HepG2 (cell line): ENCODE measurements around the gene DNALI1. TPM values are rescaled to one million over a fixed set of nuclear protein-coding genes. Genes with fewer than 3 reads are reported as not detected.

Source experiments
- ATAC-seq: fragments of 200-7000 bp; cut with Tn5 transposase; 3 replicates; pipeline ENCODE4 v1.9.1; 2020; ENCODE audit warnings: mild to moderate bottlenecking, moderate library complexity
- BruUV-seq: library from RNA; stranded (reverse); fragments of 400-500 nt; replicated peaks from 2 replicates; lab custom pipeline; 2021; lab: Mats Ljungman, UMichigan
- CTCF ChIA-PET: fragments of 300-600 bp; formaldehyde crosslinking; extraction: SDS; loops from one replicate; lab custom pipeline; 2021; ENCODE audit warnings: low total read pairs, inconsistent platforms, low intra/inter-chr PET ratio; lab: Yijun Ruan, JAX
- POLR2A ChIA-PET: fragments of 350-600 bp; sonication (Branson Sonifier 250); formaldehyde crosslinking; loops from one replicate; lab custom pipeline; 2020; ENCODE audit warnings: antibody characterized with exemption, inconsistent platforms; lab: Yijun Ruan, JAX
- DNase-seq: peaks from one replicate; pipeline ENCODE4 v3.0.0-alpha.2; 2015; ENCODE audit warnings: low spot score
- FAIRE-seq: peaks from 3 replicates; lab custom pipeline; 2011; peaks lifted over from hg19 to GRCh38; lab: Jason Lieb, UNC
- H2AFZ ChIP-seq: one replicate; pipeline ENCODE4 v1.6.1; 2011; ENCODE audit warnings: low read length, inconsistent platforms
- H3K27ac ChIP-seq: fragments of 300-600 bp; 3 replicates; pipeline ENCODE4 v1.8.0; 2011; ENCODE audit warnings: mixed run types, mild to moderate bottlenecking, mixed read lengths, low read length, inconsistent platforms; ENCODE audit not compliant: insufficient read depth; ENCODE audit errors: extremely low read length
- H3K27me3 ChIP-seq, 2 experiments: fragments of 200-600 bp in 1 of 2; 2 replicates in 1 of 2; 3 replicates in 1 of 2; pipeline versions ENCODE4 v1.6.0 to v1.8.0; 2011; ENCODE audit warnings: low read length in 2 of 2, mild to moderate bottlenecking in 2 of 2, moderate library complexity in 2 of 2, inconsistent platforms in 1 of 2; ENCODE audit not compliant: insufficient read depth in 2 of 2, control insufficient read depth in 1 of 2
- H3K36me3 ChIP-seq, 2 experiments: fragments of 200-600 bp in 1 of 2; replicated peaks in 1 of 2; 2 replicates in 1 of 2; 3 replicates in 1 of 2; pipeline versions ENCODE4 v1.5.1 to v1.8.0; 2011; ENCODE audit warnings: low read length in 2 of 2, inconsistent platforms in 1 of 2; ENCODE audit not compliant: insufficient read depth in 2 of 2, control insufficient read depth in 1 of 2
- H3K4me1 ChIP-seq: 2 replicates; pipeline ENCODE4 v1.5.1; 2012; ENCODE audit warnings: low read length, inconsistent platforms; ENCODE audit not compliant: insufficient read depth
- H3K4me2 ChIP-seq: 2 replicates; pipeline ENCODE4 v1.6.0; 2011; ENCODE audit warnings: low read depth, low read length, inconsistent platforms
- H3K4me3 ChIP-seq, 3 experiments: fragments of 200-600 bp in 1 of 3; sonication (generic), shearing (Covaris generic) in 1 of 3; replicated peaks in 1 of 3; 2 replicates each; pipeline ENCODE4 v1.5.1; 2011 to 2016; ENCODE audit warnings: low read length in 3 of 3, inconsistent platforms in 2 of 3, low read depth in 2 of 3, mild to moderate bottlenecking in 2 of 3, control low read depth in 1 of 3, mixed read lengths in 1 of 3; ENCODE audit not compliant: insufficient read depth in 1 of 3
- H3K79me2 ChIP-seq: one replicate; pipeline ENCODE4 v1.6.1; 2011; ENCODE audit warnings: low read length, inconsistent platforms; ENCODE audit not compliant: insufficient read depth
- H3K9ac ChIP-seq: 2 replicates; pipeline ENCODE4 v1.6.0; 2011; ENCODE audit warnings: mild to moderate bottlenecking, low read depth, low read length, inconsistent platforms; ENCODE audit not compliant: insufficient read depth
- H3K9me3 ChIP-seq: 2 replicates; pipeline ENCODE4 v1.5.1; 2012; ENCODE audit warnings: mild to moderate bottlenecking, low read length
- H4K20me1 ChIP-seq: 2 replicates; pipeline ENCODE4 v1.6.0; 2011; ENCODE audit warnings: inconsistent platforms, mild to moderate bottlenecking, low read length, moderate library complexity; ENCODE audit not compliant: insufficient read depth
- ATF3 ChIP-seq: sonication (generic); formaldehyde crosslinking; IDR thresholded peaks from 2 replicates; pipeline ENCODE4 v1.4.0; 2020; ENCODE audit warnings: missing genetic modification reagents
- FOXK1 ChIP-seq: sonication (generic); formaldehyde crosslinking; IDR thresholded peaks from 2 replicates; pipeline ENCODE4 v1.4.0; 2020; ENCODE audit warnings: low read depth, missing genetic modification reagents, borderline replicate concordance
- HMG20B ChIP-seq: conservative IDR thresholded peaks from 2 replicates; pipeline ENCODE4 v1.6.1; 2016; ENCODE audit warnings: missing genetic modification reagents, missing compliant biosample characterization
- HOXD1 ChIP-seq: sonication (generic); formaldehyde crosslinking; IDR thresholded peaks from 2 replicates; pipeline ENCODE4 v1.5.0; 2020; ENCODE audit warnings: missing genetic modification reagents
- MXI1 ChIP-seq: IDR thresholded peaks from 3 replicates; pipeline ENCODE4 v1.6.1; 2012; ENCODE audit warnings: low read depth, low read length, inconsistent platforms, borderline replicate concordance
- NR2C2 ChIP-seq: sonication (generic); formaldehyde crosslinking; IDR thresholded peaks from 2 replicates; pipeline ENCODE4 v1.4.0; 2020; ENCODE audit warnings: missing genetic modification reagents, mild to moderate bottlenecking, moderate library complexity, borderline replicate concordance
- NRL ChIP-seq: sonication (generic); formaldehyde crosslinking; IDR thresholded peaks from 2 replicates; pipeline ENCODE4 v1.5.0; 2020; ENCODE audit warnings: missing genetic modification reagents, mild to moderate bottlenecking, moderate library complexity, borderline replicate concordance
- RBM22 ChIP-seq: fragments of 200-400 bp; formaldehyde crosslinking; optimal IDR thresholded peaks from 2 replicates; pipeline ENCODE3; 2017; ENCODE audit warnings: mild to moderate bottlenecking, low read length, moderate library complexity
- RFX1 ChIP-seq: fragments of 450-650 bp; IDR thresholded peaks from 2 replicates; pipeline ENCODE4 v1.6.1; 2017
- RNF2 ChIP-seq: fragments of 450-650 bp; conservative IDR thresholded peaks from 2 replicates; pipeline ENCODE4 v1.6.1; 2016; ENCODE audit warnings: low read depth
- RORA ChIP-seq: sonication (generic); formaldehyde crosslinking; IDR thresholded peaks from 2 replicates; pipeline ENCODE4 v1.5.0; 2020; ENCODE audit warnings: mild to moderate bottlenecking, missing genetic modification reagents, moderate library complexity
- RXRB ChIP-seq: IDR thresholded peaks from 2 replicates; pipeline ENCODE4 v1.6.1; 2016; ENCODE audit warnings: borderline replicate concordance, missing genetic modification reagents, missing compliant biosample characterization
- SP2 ChIP-seq: sonication (generic); formaldehyde crosslinking; IDR thresholded peaks from 2 replicates; pipeline ENCODE4 v1.5.1; 2020; ENCODE audit warnings: mild to moderate bottlenecking, missing genetic modification reagents
- STAG1 ChIP-seq: sonication (generic); formaldehyde crosslinking; IDR thresholded peaks from 2 replicates; pipeline ENCODE4 v1.4.0; 2020; ENCODE audit warnings: missing genetic modification reagents
- ZNF251 ChIP-seq: sonication (generic); formaldehyde crosslinking; IDR thresholded peaks from 2 replicates; pipeline ENCODE4 v1.9.0; 2021; ENCODE audit warnings: mild to moderate bottlenecking, missing genetic modification reagents
- ZNF282 ChIP-seq: fragments of 450-650 bp; IDR thresholded peaks from 2 replicates; pipeline ENCODE4 v1.6.1; 2018; ENCODE audit not compliant: partially characterized antibody
- ZNF44 ChIP-seq: sonication (generic); formaldehyde crosslinking; IDR thresholded peaks from 2 replicates; pipeline ENCODE4 v1.5.1; 2020; ENCODE audit warnings: mild to moderate bottlenecking, missing genetic modification reagents
- ZNF605 ChIP-seq: sonication (generic); formaldehyde crosslinking; IDR thresholded peaks from 2 replicates; pipeline ENCODE4 v1.8.0; 2022; ENCODE audit warnings: mild to moderate bottlenecking, missing genetic modification reagents
- ZNF639 ChIP-seq: conservative IDR thresholded peaks from 2 replicates; pipeline ENCODE4 v1.6.1; 2018; ENCODE audit warnings: missing genetic modification reagents
- ZNF660 ChIP-seq: sonication (generic); formaldehyde crosslinking; IDR thresholded peaks from 2 replicates; pipeline ENCODE4 v1.5.1; 2020; ENCODE audit warnings: mild to moderate bottlenecking, low read depth, missing genetic modification reagents, borderline replicate concordance
- ZNF891 ChIP-seq: sonication (generic); formaldehyde crosslinking; IDR thresholded peaks from 2 replicates; pipeline ENCODE4 v1.5.0; 2020; ENCODE audit warnings: mild to moderate bottlenecking, missing genetic modification reagents
- ZSCAN20 ChIP-seq: sonication (generic); formaldehyde crosslinking; IDR thresholded peaks from 2 replicates; pipeline ENCODE4 v1.4.0; 2020; ENCODE audit warnings: missing genetic modification reagents, mild to moderate bottlenecking, borderline replicate concordance
- WGBS: methylation state at CpG from one replicate; pipeline ENCODE4 v1.1.6; 2017; ENCODE audit warnings: low lambda C conversion rate; 5-methylcytosine and 5-hydroxymethylcytosine counted together
- in situ Hi-C: cut with HindIII; loops from 2 replicates; pipeline ENCODE4 v1.10.0; 2017; ENCODE audit warnings: low pct_unique_long_range_greater_than_20kb; ENCODE audit not compliant: extremely low pct_ligation_motif_present
- intact Hi-C: fragments of 100-400 bp; cut with micrococcal nuclease; formaldehyde crosslinking; loops from one replicate; pipeline ENCODE4 v1.10.0; 2022; ENCODE audit not compliant: unreplicated experiment
- polyA plus RNA-seq, 8 experiments: library from polyadenylated mRNA; depleted of rRNA in 3 of 8; stranded (reverse) in 7 of 8; unstranded in 1 of 8; fragments of >200 nt; fragmentation: Illumina TruSeq in 4 of 8; extraction: Trizol in 4 of 8; gene quantifications; 2 replicates each; pipeline versions ENCODE4 v1.2.1 to v1.2.3, GENCODE V29; 2011 to 2016; ENCODE audit warnings: low read depth in 4 of 8, missing spikeins in 1 of 8, mixed read lengths in 1 of 8; ENCODE audit not compliant: insufficient read depth in 1 of 8
- total RNA-seq, 5 experiments: library from RNA; depleted of rRNA; stranded (reverse); fragments of >200 nt; fragmentation: Illumina TruSeq; extraction: Trizol; gene quantifications; 2 replicates each; pipeline ENCODE4 v1.2.3, GENCODE V29; 2016; ENCODE audit warnings: low read depth in 1 of 5
- TF ChIP-seq, protein P1 (sequence below): sonication (generic); formaldehyde crosslinking; IDR thresholded peaks from 2 replicates; pipeline ENCODE4 v1.5.0; 2020; ENCODE audit warnings: missing genetic modification reagents
- TF ChIP-seq, protein P2 (sequence below): IDR thresholded peaks from 2 replicates; pipeline ENCODE4 v1.6.1; 2012; ENCODE audit warnings: inconsistent platforms

The DNALI1 gene
- total and polyA plus RNA-seq, 2 of the 13 experiments (the other 11 are each of a cell fraction or from before 2014, with no cell fraction given): 0.42 to 0.70 TPM

- CTCF ChIA-PET: no interaction called here
- no TSS peak for BruUV-seq
- TF ChIP-seq NRL (CRISPR knock-in tag) (no peak), RBM22 (no peak), ZNF891 (no peak), RXRB (CRISPR knock-in tag) (no peak), ZSCAN20 (CRISPR knock-in tag) (no peak), ZNF282 (no peak), ZNF660 (no peak), ZNF639 (CRISPR knock-in tag) (no peak), ZNF605 (CRISPR knock-in tag) (no peak), ZNF251 (CRISPR knock-in tag) (no peak), STAG1 (CRISPR knock-in tag) (no peak), RORA (CRISPR knock-in tag) (no peak), NR2C2 (no peak), HMG20B (no peak), ZNF44 (no peak), ATF3 (CRISPR knock-in tag) (no peak), FOXK1 (CRISPR knock-in tag) (no peak), SP2 (CRISPR knock-in tag) (no peak), MXI1 (peak; percentile 36; the same call in 1 of the 3 replicates), HOXD1 (no peak), RFX1 (peak; percentile 75), RNF2 (no peak)
- TF ChIP-seq, protein P1, sequence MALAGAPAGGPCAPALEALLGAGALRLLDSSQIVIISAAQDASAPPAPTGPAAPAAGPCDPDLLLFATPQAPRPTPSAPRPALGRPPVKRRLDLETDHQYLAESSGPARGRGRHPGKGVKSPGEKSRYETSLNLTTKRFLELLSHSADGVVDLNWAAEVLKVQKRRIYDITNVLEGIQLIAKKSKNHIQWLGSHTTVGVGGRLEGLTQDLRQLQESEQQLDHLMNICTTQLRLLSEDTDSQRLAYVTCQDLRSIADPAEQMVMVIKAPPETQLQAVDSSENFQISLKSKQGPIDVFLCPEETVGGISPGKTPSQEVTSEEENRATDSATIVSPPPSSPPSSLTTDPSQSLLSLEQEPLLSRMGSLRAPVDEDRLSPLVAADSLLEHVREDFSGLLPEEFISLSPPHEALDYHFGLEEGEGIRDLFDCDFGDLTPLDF: no peak
- TF ChIP-seq, protein P2, sequence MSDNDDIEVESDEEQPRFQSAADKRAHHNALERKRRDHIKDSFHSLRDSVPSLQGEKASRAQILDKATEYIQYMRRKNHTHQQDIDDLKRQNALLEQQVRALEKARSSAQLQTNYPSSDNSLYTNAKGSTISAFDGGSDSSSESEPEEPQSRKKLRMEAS: no peak
Measured at GRCh38 chr1:37513795-37514349, 42.9 kb upstream of the DNALI1 start.

More at GRCh38 chr1:37513795-37514349, 42.9 kb upstream of the DNALI1 start:
- Histone ChIP-seq H3K9me3 (no peaks in the 10 kb centered on the region), H3K79me2 (peaks cover 20% of the 10 kb centered on the region), H3K27me3 (no peaks in the 10 kb centered on the region), H4K20me1 (peaks cover 9% of the 10 kb centered on the region; the same call in 1 of the 2 replicates), H3K4me3 (peak overlapping the region; percentile 84 to 92 (median 90)), H2AFZ (no peak overlapping the region), H3K4me1 (peaks cover 23% of the 10 kb centered on the region), H3K4me2 (peak overlapping the region; percentile 94), H3K27ac (peak overlapping the region; percentile 96), H3K36me3 (peaks cover 5 to 20% of the 10 kb centered on the region in 2 experiments; a peak in 4 of 5 replicates), H3K9ac (peak overlapping the region; percentile 85)
- FAIRE-seq (no peak), ATAC-seq (peak; percentile 59), DNase-seq (peak; percentile 40)
- POLR2A ChIA-PET: interaction anchor here (1.1 to 2.8 kb wide), 13 partner anchors 11 to 177 kb away, joined by 3 to 52 read pairs (median 10); partner anchors contain the start of genes GNL2, SNIP1 and ZC3H12A
- in situ Hi-C loops: no loop called here
- 2% methylated on average over 20 of the region's 26 CpGs for WGBS
- intact Hi-C loops: loop anchor here (1.0 kb wide), 1 partner anchor 20 kb away; no protein-coding TSS in a partner anchor
